HG03457 (cell line): Measurements from ENCODE around the gene DCT.
"Not testable (repeated sequence)": the region's sequence is repeated elsewhere in the genome, so short reads cannot be mapped to it uniquely, and the experiment has no call there.

ENCODE experiments used
- ATAC-seq: cut with Tn5 transposase; IDR thresholded peaks from one replicate; pipeline ENCODE4 v1.9.1; 2021; ENCODE audit warnings: moderate number of reproducible peaks; ENCODE audit not compliant: unreplicated experiment

DCT gene

GRCh38 chr13:94479616-94480015 is at the start of gene DCT:
Gene DCT, minus strand, starts transcription at chr13:94479682. Its CDS starts 427 bp downstream, at chr13:94479255.
- no peak for ATAC-seq

GRCh38 chr13:94526956-94527355 is 47.5 kb upstream of the DCT start:
- not testable (repeated sequence) for ATAC-seq

DNA sequence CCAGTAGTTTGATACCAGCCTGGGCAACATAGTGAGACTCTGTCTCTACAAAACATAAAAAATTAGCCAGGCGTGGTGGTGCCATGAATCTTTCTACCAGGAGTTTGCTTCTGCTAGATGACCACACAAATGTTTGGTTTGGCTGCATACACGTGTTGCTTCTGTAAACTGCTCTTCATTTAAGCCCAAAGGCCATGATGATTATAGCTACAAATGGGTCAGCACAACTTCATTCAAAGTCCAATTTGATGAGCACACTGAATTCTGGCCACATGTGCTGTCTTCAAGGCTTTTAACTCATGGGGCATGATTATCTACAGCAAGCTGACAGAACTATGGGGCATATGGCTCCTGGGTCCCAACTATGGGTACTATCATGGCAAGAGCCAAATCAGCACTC is 46.3 kb upstream of the DCT start:
- no peak for ATAC-seq

- no peak for ATAC-seq
Observed at GRCh38 chr13:94524407-94524806, 44.9 kb upstream of the DCT start.

DNA sequence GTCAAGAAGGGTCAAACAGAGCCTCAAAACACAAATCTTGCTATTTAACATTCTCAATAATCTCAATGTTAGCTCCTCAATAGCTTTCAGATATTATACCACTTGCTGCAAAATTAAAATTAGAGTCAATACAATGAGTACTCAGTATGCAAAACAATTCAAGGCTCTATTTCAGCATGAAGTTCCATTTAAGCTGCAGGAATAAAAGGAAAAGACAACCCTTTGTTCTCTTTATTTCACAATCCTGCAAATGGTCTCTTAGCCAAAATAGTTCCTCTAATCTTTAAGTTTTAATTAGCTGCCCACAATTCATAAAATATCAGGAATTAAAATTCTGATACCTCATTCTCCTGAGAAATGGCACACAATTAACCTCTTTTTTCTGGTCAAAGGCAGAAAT is 40.5 kb upstream of the DCT start:
- ATAC-seq, result no peak

DNA sequence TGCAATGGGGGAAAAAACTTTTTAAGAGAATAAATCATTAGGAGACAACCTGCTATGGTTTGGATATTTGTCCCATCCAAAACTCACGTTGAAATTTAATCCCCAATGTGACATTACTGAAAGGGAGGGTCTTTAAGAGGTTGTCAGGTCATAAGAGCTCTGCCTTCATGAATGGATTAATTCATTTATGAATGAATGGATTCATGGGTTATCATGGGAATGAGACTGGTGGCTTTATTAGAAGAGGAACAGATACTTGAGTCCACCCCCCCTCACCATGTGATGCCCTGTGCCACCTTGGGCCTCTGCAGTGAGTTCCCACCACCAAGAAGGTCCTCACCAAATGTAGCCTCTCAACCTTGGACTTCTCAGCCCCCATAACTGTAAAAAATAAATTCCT is 37.0 kb upstream of the DCT start:
- ATAC-seq, result no peak

GRCh38 chr13:94515911-94516310 is 36.4 kb upstream of the DCT start:
- no peak for ATAC-seq

GRCh38 chr13:94515374-94515773 is 35.9 kb upstream of the DCT start:
- ATAC-seq, result no peak

- ATAC-seq, result no peak
Observed at GRCh38 chr13:94513026-94513425, 33.5 kb upstream of the DCT start.

DNA sequence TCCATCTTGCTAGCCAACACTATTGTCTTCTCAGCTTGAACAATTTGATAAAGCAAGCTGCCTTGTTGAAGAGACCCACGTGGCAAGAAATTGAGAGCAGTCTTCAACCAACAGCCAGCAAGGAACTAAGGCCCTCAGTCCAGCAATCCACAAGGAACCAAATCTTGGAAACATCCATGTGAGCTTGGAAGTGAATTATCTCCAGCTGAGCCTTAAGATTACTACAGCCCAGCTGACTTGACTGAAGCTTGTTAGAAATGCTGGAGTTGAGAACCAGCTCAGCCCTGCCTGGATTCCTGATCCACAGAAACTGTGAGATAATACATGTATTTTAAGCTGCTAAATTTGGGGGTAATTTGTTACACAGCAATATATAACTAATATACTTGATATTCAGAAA is 26.2 kb upstream of the DCT start:
- no peak for ATAC-seq

GRCh38 chr13:94503851-94504250 is 24.4 kb upstream of the DCT start:
- no peak for ATAC-seq

GRCh38 chr13:94498831-94499230 is 19.3 kb upstream of the DCT start:
- ATAC-seq, result not testable (repeated sequence)

DNA sequence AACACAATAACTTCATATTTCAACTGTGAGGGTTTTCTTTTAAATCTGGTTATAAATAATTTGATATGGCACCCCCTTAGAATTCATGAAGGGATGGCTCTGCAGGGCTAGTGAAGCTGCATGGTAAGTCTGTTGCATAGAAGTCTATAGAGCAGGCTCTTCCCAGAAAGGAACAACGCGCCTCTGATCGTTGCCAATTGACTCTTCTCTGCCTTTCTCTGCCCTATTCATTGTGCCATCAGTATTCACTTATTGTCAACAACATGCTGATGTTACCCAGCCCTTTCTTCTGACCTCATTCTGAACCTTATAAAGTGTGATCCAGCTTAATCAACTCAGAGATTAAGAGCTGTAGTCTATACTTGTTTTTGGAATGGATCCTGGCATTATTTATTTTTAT is 16.3 kb upstream of the DCT start:
- no peak for ATAC-seq

DNA sequence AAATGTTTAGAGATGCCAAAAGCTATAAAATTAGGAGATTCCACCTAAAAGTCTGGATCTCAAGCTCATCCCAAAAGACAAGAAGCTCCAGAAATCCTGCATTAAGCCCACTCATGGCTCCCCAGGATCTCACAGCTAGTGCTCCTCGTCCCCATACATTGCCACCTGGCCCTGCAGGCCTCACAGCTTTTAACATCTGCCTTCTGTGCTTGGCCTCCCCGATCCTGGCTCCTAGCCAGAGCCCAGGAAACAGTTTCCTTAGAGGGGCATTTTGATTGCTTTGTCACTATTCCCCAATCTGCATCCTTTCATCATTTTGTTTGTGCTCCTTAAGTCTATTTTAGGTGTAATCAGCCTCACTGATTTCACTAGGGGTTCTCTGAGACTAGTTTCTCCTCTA is 14.5 kb upstream of the DCT start:
- ATAC-seq, result no peak

DNA sequence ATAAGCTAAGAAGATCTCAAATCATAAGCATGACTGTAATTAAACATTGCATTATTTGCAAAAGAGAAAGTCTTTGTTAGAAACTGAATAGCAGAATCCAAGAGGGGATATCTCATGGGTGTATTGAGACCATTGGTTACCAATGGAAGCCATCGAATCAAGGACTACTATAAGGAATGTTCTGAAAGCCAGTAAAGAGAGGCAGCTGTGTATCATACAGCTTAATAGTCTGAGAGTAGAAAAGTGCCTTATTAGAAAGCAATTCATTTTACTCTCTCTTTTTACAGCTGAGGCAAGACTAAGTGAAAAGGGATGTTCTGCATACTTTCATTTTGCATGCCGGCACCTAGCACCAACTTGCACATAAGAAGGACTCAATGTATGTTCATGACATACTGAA is 7.6 kb upstream of the DCT start:
- no peak for ATAC-seq

DNA sequence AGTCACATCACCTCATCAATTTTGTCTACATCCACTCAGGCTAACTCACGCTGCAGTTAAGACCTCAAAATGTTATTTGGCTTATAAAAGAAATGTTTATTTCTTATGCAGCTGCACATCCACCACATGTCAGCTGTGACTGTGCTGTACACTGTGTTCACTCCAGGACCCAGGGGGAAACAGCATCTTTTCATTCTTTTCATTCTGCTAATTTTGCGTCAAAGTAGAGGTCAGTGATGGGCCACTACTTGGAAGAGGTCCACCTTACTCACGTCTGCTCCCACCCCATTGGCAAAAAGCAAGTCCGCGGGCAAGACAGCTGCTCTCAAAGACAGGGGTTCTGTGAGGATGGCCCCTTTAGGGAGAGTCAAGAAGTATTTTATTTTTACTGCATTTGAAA is 4.5 kb upstream of the DCT start:
- ATAC-seq, result no peak

DNA sequence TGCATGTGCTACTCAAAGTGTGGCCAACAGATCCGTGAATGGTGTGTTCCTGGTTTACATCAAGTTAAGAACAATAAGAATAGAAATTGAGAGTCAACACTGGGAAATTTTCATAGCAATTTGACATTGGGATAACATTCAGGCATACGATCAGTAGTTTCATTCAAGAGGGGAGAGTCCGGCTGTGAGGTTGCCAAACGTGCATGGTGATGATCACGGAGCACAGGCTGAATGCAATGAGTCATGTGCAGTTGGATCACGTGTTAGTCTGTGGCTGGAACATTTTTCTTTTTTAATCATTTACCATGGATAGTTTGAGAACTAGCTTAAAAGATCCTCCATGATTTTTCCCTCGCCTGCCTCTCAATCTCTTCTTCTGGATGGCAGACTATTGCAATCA is 2.5 kb upstream of the DCT start:
- no peak for ATAC-seq

GRCh38 chr13:94480672-94481145 is 1.2 kb upstream of the DCT start:
- no peak for ATAC-seq

DNA sequence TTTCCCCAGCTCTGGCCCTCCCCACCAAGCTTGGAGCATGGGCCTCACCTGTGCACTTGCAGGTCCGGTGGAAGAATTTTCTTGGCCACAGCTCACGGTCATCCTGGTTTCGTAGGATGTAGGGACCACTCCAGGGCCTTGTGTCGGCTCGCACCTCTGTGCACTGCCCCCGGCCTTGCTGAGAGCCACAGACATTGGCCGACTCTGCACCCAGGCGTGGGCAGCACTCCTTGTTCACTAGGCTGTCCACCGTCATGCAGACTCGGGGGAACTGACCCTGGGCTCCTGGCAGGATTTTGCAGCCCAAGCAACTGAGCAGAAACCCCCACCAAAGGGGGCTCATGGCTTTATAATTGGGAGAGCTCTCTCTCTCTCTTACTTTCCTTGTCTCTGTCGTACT is 569 bp downstream of the DCT start:
- no peak for ATAC-seq

DNA sequence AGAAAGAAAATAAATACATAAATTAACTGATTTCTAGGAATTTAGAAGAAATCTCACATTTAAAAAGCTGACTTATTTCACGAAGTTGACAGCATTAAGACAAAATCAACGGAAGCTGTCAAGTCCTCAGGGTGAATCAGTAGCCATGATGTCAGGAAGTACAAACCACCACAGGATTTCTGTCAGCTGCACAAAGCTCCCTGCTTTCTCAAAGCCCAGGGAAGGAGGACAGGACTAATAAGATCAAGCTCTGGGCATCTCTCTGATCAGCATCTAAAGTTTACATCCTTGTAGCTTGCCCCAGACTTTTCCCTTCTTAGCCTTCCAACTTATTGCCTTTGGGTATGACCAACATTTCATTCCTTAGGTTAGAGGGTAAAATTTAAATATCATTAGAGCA is 9.4 kb downstream of the DCT start:
- no peak for ATAC-seq

DNA sequence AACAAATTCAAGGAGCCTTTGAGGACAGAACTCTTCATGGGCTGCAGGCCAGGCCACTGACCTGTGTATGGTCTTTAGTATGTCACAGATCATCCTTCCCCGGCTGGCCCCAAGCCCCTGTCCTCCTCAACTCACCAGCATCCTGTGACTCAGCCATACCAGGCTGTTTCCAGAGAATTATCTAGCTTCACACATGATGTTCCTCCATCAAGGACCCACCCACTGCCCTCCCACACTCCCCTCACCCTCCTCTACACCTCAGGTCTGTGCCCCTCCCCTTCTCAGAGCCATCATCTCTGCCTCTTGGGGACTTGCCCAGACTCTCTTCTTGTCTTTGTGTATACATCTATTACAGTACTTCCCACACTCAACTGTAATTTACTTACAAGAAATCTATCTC is 14.7 kb downstream of the DCT start:
- no peak for ATAC-seq

- ATAC-seq, result no peak
Observed at GRCh38 chr13:94462670-94463069, 16.8 kb downstream of the DCT start.

GRCh38 chr13:94459116-94459515 is 20.4 kb downstream of the DCT start:
- no peak for ATAC-seq

GRCh38 chr13:94455414-94455813 is 24.1 kb downstream of the DCT start:
- no peak for ATAC-seq
